HepG2 (cell line): Measurements from ENCODE around the gene PCDH7. TPM values are rescaled to one million over a fixed set of nuclear protein-coding genes. Genes with fewer than 3 reads are reported as not detected.

ENCODE experiments used
- ATAC-seq: fragments of 200-7000 bp; cut with Tn5 transposase; 3 replicates; pipeline ENCODE4 v1.9.1; 2020; ENCODE audit warnings: mild to moderate bottlenecking, moderate library complexity
- BruUV-seq: library from RNA; stranded (reverse); fragments of 400-500 nt; replicated peaks from 2 replicates; lab custom pipeline; 2021; lab: Mats Ljungman, UMichigan
- CTCF ChIA-PET: fragments of 300-600 bp; formaldehyde crosslinking; extraction: SDS; loops from one replicate; lab custom pipeline; 2021; ENCODE audit warnings: low total read pairs, inconsistent platforms, low intra/inter-chr PET ratio; lab: Yijun Ruan, JAX
- POLR2A ChIA-PET: fragments of 350-600 bp; sonication (Branson Sonifier 250); formaldehyde crosslinking; loops from one replicate; lab custom pipeline; 2020; ENCODE audit warnings: antibody characterized with exemption, inconsistent platforms; lab: Yijun Ruan, JAX
- DNase-seq: peaks from one replicate; pipeline ENCODE4 v3.0.0-alpha.2; 2015; ENCODE audit warnings: low spot score
- FAIRE-seq: peaks from 3 replicates; lab custom pipeline; 2011; peaks lifted over from hg19 to GRCh38; lab: Jason Lieb, UNC
- H2AFZ ChIP-seq: one replicate; pipeline ENCODE4 v1.6.1; 2011; ENCODE audit warnings: low read length, inconsistent platforms
- H3K27ac ChIP-seq: fragments of 300-600 bp; 3 replicates; pipeline ENCODE4 v1.8.0; 2011; ENCODE audit warnings: mixed run types, mild to moderate bottlenecking, mixed read lengths, low read length, inconsistent platforms; ENCODE audit not compliant: insufficient read depth; ENCODE audit errors: extremely low read length
- H3K27me3 ChIP-seq, 2 experiments: fragments of 200-600 bp in 1 of 2; 2 replicates in 1 of 2; 3 replicates in 1 of 2; pipeline versions ENCODE4 v1.6.0 to v1.8.0; 2011; ENCODE audit warnings: low read length in 2 of 2, mild to moderate bottlenecking in 2 of 2, moderate library complexity in 2 of 2, inconsistent platforms in 1 of 2; ENCODE audit not compliant: insufficient read depth in 2 of 2, control insufficient read depth in 1 of 2
- H3K36me3 ChIP-seq, 2 experiments: fragments of 200-600 bp in 1 of 2; replicated peaks in 1 of 2; 2 replicates in 1 of 2; 3 replicates in 1 of 2; pipeline versions ENCODE4 v1.5.1 to v1.8.0; 2011; ENCODE audit warnings: low read length in 2 of 2, inconsistent platforms in 1 of 2; ENCODE audit not compliant: insufficient read depth in 2 of 2, control insufficient read depth in 1 of 2
- H3K4me1 ChIP-seq: 2 replicates; pipeline ENCODE4 v1.5.1; 2012; ENCODE audit warnings: low read length, inconsistent platforms; ENCODE audit not compliant: insufficient read depth
- H3K4me2 ChIP-seq: 2 replicates; pipeline ENCODE4 v1.6.0; 2011; ENCODE audit warnings: low read depth, low read length, inconsistent platforms
- H3K4me3 ChIP-seq, 3 experiments: fragments of 200-600 bp in 1 of 3; sonication (generic), shearing (Covaris generic) in 1 of 3; replicated peaks in 1 of 3; 2 replicates each; pipeline ENCODE4 v1.5.1; 2011 to 2016; ENCODE audit warnings: low read length in 3 of 3, inconsistent platforms in 2 of 3, low read depth in 2 of 3, mild to moderate bottlenecking in 2 of 3, control low read depth in 1 of 3, mixed read lengths in 1 of 3; ENCODE audit not compliant: insufficient read depth in 1 of 3
- H3K79me2 ChIP-seq: one replicate; pipeline ENCODE4 v1.6.1; 2011; ENCODE audit warnings: low read length, inconsistent platforms; ENCODE audit not compliant: insufficient read depth
- H3K9ac ChIP-seq: 2 replicates; pipeline ENCODE4 v1.6.0; 2011; ENCODE audit warnings: mild to moderate bottlenecking, low read depth, low read length, inconsistent platforms; ENCODE audit not compliant: insufficient read depth
- H3K9me3 ChIP-seq: 2 replicates; pipeline ENCODE4 v1.5.1; 2012; ENCODE audit warnings: mild to moderate bottlenecking, low read length
- H4K20me1 ChIP-seq: 2 replicates; pipeline ENCODE4 v1.6.0; 2011; ENCODE audit warnings: inconsistent platforms, mild to moderate bottlenecking, low read length, moderate library complexity; ENCODE audit not compliant: insufficient read depth
- GATA4 ChIP-seq: sonication (generic); IDR thresholded peaks from 2 replicates; pipeline ENCODE4 v1.6.1; 2016; ENCODE audit warnings: antibody characterized with exemption, low read depth, borderline replicate concordance
- KLF13 ChIP-seq: sonication (generic); formaldehyde crosslinking; IDR thresholded peaks from 2 replicates; pipeline ENCODE4 v1.4.0; 2020; ENCODE audit warnings: mild to moderate bottlenecking, missing genetic modification reagents
- RFX1 ChIP-seq: fragments of 450-650 bp; IDR thresholded peaks from 2 replicates; pipeline ENCODE4 v1.6.1; 2017
- RNF2 ChIP-seq: fragments of 450-650 bp; conservative IDR thresholded peaks from 2 replicates; pipeline ENCODE4 v1.6.1; 2016; ENCODE audit warnings: low read depth
- SNAPC2 ChIP-seq: sonication (generic); formaldehyde crosslinking; IDR thresholded peaks from 2 replicates; pipeline ENCODE4 v1.8.1; 2022; ENCODE audit warnings: mild to moderate bottlenecking, missing genetic modification reagents
- ZMAT3 ChIP-seq: sonication (generic); formaldehyde crosslinking; conservative IDR thresholded peaks from 2 replicates; pipeline ENCODE4 v1.7.0; 2021; ENCODE audit warnings: missing genetic modification reagents
- ZNF143 ChIP-seq: sonication (generic); formaldehyde crosslinking; IDR thresholded peaks from 2 replicates; pipeline ENCODE4 v1.4.0; 2020; ENCODE audit warnings: missing genetic modification reagents
- ZNF24 ChIP-seq: fragments of 450-650 bp; IDR thresholded peaks from 2 replicates; pipeline ENCODE4 v1.6.1; 2017; ENCODE audit warnings: antibody characterized with exemption, mild to moderate bottlenecking
- ZNF260 ChIP-seq: sonication (generic); formaldehyde crosslinking; IDR thresholded peaks from 2 replicates; pipeline ENCODE4 v1.4.0; 2020; ENCODE audit warnings: missing genetic modification reagents, low read depth, mild to moderate bottlenecking, borderline replicate concordance
- ZNF264 ChIP-seq: sonication (generic); formaldehyde crosslinking; IDR thresholded peaks from 2 replicates; pipeline ENCODE4 v1.4.0; 2020; ENCODE audit warnings: missing genetic modification reagents
- WGBS: methylation state at CpG from one replicate; pipeline ENCODE4 v1.1.6; 2017; ENCODE audit warnings: low lambda C conversion rate; 5-methylcytosine and 5-hydroxymethylcytosine counted together
- in situ Hi-C: cut with HindIII; loops from 2 replicates; pipeline ENCODE4 v1.10.0; 2017; ENCODE audit warnings: low pct_unique_long_range_greater_than_20kb; ENCODE audit not compliant: extremely low pct_ligation_motif_present
- intact Hi-C: fragments of 100-400 bp; cut with micrococcal nuclease; formaldehyde crosslinking; loops from one replicate; pipeline ENCODE4 v1.10.0; 2022; ENCODE audit not compliant: unreplicated experiment
- polyA plus RNA-seq, 8 experiments: library from polyadenylated mRNA; depleted of rRNA in 3 of 8; stranded (reverse) in 7 of 8; unstranded in 1 of 8; fragments of >200 nt; fragmentation: Illumina TruSeq in 4 of 8; extraction: Trizol in 4 of 8; gene quantifications; 2 replicates each; pipeline versions ENCODE4 v1.2.1 to v1.2.3, GENCODE V29; 2011 to 2016; ENCODE audit warnings: low read depth in 4 of 8, missing spikeins in 1 of 8, mixed read lengths in 1 of 8; ENCODE audit not compliant: insufficient read depth in 1 of 8
- total RNA-seq, 5 experiments: library from RNA; depleted of rRNA; stranded (reverse); fragments of >200 nt; fragmentation: Illumina TruSeq; extraction: Trizol; gene quantifications; 2 replicates each; pipeline ENCODE4 v1.2.3, GENCODE V29; 2016; ENCODE audit warnings: low read depth in 1 of 5
- TF ChIP-seq, protein P1 (sequence below): sonication (generic); formaldehyde crosslinking; IDR thresholded peaks from 2 replicates; pipeline ENCODE4 v1.8.0; 2022; ENCODE audit warnings: mild to moderate bottlenecking, missing genetic modification reagents, borderline replicate concordance
- TF ChIP-seq, protein P2 (sequence below): sonication (generic); formaldehyde crosslinking; IDR thresholded peaks from 2 replicates; pipeline ENCODE4 v1.8.0; 2022; ENCODE audit warnings: low read depth, missing genetic modification reagents

PCDH7 gene
- total and polyA plus RNA-seq, 2 of the 13 experiments (the other 11 are each of a cell fraction or from before 2014, with no cell fraction given), result not detected

DNA sequence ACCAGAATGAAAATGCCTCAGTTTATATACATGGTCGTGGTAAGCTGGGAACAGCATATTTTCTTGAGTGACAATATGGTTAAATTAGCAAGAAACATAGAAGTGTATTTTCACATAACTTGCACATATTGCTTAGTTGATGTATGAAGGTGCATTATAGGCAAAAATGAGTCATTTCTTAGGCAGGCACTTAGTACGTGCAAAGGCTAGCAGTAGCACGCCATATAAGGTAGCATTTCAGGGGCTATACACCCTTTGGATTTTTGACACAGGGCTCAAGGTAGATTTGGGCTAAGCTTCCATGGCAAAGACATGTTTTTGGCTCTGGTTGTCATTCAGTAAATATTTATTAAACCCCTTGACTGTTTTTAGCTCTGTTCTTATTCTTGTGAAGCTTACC is 33.1 kb downstream of the PCDH7 start:
- H3K4me1 ChIP-seq, result no peaks in the 10 kb centered on the region

DNA sequence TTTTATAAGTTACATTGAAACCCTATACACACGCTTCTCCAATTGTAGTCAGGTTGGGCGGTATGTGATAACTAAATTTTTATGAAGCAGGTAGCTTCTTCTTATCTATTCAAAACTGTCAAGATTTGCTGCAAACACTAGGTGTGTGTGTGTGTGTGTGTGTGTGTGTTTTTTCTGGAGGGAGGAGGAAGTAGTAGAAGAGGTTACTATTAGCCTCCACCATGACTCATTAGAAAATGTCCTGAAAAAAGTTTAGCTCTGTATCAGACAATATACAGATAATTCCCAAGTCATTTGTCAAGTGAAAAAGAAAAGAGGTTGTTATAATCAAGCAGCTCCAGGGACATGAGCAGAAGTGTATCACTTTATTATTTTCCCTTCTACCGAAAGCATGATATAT is 33.9 kb downstream of the PCDH7 start:
- ChIA-PET POLR2A (no interaction called here), CTCF (no interaction called here)
- no peak for ATAC-seq
- H2AFZ ChIP-seq, result no peak overlapping the region
- intact Hi-C loops (no loop called here), in situ Hi-C loops (no loop called here)
- no peak for FAIRE-seq
- DNase-seq, result no peak
- H4K20me1 ChIP-seq, result no peaks in the 10 kb centered on the region
- no peaks in the 10 kb centered on the region for H3K27me3 ChIP-seq
- no peaks in the 10 kb centered on the region for H3K9me3 ChIP-seq
- no peaks in the 10 kb centered on the region for H3K79me2 ChIP-seq
- no peak overlapping the region for H3K4me3 ChIP-seq
- H3K36me3 ChIP-seq, result no peaks in the 10 kb centered on the region
- no peaks in the 10 kb centered on the region for H3K4me1 ChIP-seq
- 3% methylated on average over 3 of the region's 3 CpGs for WGBS
- no peak overlapping the region for H3K27ac ChIP-seq
- no peak overlapping the region for H3K9ac ChIP-seq
- BruUV-seq, result no TSS peak
- no peak for TF ChIP-seq KLF13 (CRISPR knock-in tag)
- TF ChIP-seq RNF2, result no peak
- no peak for TF ChIP-seq ZNF264 (CRISPR knock-in tag)
- TF ChIP-seq ZMAT3 (CRISPR knock-in tag), result no peak
- TF ChIP-seq RFX1, result no peak
- H3K4me2 ChIP-seq, result no peak overlapping the region

More for the DNA sequence above, 33.1 kb downstream of the PCDH7 start:
- ChIA-PET POLR2A (no interaction called here), CTCF (no interaction called here)
- intact Hi-C loops (no loop called here), in situ Hi-C loops (no loop called here)
- Histone ChIP-seq H3K4me2 (no peak overlapping the region), H3K36me3 (no peaks in the 10 kb centered on the region), H3K4me3 (no peak overlapping the region), H3K27ac (no peak overlapping the region), H2AFZ (no peak overlapping the region), H3K79me2 (no peaks in the 10 kb centered on the region), H3K9me3 (no peaks in the 10 kb centered on the region), H3K27me3 (no peaks in the 10 kb centered on the region), H4K20me1 (no peaks in the 10 kb centered on the region), H3K9ac (no peak overlapping the region)
- no TSS peak for BruUV-seq
- no peak for TF ChIP-seq ZNF24
- TF ChIP-seq GATA4, result no peak
- TF ChIP-seq ZNF143 (CRISPR knock-in tag), result no peak
- TF ChIP-seq SNAPC2 (CRISPR knock-in tag), result no peak
- TF ChIP-seq, protein P1, sequence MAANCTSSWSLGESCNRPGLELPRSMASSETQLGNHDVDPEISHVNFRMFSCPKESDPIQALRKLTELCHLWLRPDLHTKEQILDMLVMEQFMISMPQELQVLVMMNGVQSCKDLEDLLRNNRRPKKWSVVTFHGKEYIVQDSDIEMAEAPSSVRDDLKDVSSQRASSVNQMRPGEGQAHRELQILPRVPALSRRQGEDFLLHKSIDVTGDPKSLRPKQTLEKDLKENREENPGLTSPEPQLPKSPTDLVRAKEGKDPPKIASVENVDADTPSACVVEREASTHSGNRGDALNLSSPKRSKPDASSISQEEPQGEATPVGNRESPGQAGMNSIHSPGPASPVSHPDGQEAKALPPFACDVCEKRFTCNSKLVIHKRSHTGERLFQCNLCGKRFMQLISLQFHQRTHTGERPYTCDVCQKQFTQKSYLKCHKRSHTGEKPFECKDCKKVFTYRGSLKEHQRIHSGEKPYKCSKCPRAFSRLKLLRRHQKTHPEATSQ (CRISPR knock-in tag), result no peak
- TF ChIP-seq, protein P2, sequence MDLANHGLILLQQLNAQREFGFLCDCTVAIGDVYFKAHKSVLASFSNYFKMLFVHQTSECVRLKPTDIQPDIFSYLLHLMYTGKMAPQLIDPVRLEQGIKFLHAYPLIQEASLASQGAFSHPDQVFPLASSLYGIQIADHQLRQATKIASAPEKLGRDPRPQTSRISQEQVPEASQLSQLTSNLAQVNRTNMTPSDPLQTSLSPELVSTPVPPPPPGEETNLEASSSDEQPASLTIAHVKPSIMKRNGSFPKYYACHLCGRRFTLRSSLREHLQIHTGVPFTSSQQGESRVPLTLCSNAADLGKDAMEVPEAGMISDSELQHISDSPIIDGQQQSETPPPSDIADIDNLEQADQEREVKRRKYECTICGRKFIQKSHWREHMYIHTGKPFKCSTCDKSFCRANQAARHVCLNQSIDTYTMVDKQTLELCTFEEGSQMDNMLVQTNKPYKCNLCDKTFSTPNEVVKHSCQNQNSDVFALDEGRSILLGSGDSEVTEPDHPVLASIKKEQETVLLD (CRISPR knock-in tag), result no peak
- no peak for TF ChIP-seq ZNF260
- 0% methylated on average over 3 of the region's 3 CpGs for WGBS
- no peak for DNase-seq
- ATAC-seq, result no peak
- no peak for FAIRE-seq
